Retinal pigment epithelial cell (primary cell): ENCODE results near the gene PDE4A.
"Not testable (repeated sequence)": the region's sequence is repeated elsewhere in the genome, so short reads cannot be mapped to it uniquely, and the experiment has no call there.

Experiments used
- DNase-seq: peaks from one replicate; pipeline ENCODE4 v3.0.0-alpha.2; 2010; ENCODE audit warnings: low read depth
- H3K4me3 ChIP-seq: 2 replicates; pipeline ENCODE4 v1.5.1; 2011; ENCODE audit warnings: mild to moderate bottlenecking, low read length, control low read depth, moderate library complexity
- TF ChIP-seq, protein P1 (sequence below): conservative IDR thresholded peaks from 2 replicates; pipeline ENCODE4 v1.5.1; 2011; ENCODE audit warnings: low read depth, low read length, control low read depth, inconsistent platforms

The PDE4A gene

DNA sequence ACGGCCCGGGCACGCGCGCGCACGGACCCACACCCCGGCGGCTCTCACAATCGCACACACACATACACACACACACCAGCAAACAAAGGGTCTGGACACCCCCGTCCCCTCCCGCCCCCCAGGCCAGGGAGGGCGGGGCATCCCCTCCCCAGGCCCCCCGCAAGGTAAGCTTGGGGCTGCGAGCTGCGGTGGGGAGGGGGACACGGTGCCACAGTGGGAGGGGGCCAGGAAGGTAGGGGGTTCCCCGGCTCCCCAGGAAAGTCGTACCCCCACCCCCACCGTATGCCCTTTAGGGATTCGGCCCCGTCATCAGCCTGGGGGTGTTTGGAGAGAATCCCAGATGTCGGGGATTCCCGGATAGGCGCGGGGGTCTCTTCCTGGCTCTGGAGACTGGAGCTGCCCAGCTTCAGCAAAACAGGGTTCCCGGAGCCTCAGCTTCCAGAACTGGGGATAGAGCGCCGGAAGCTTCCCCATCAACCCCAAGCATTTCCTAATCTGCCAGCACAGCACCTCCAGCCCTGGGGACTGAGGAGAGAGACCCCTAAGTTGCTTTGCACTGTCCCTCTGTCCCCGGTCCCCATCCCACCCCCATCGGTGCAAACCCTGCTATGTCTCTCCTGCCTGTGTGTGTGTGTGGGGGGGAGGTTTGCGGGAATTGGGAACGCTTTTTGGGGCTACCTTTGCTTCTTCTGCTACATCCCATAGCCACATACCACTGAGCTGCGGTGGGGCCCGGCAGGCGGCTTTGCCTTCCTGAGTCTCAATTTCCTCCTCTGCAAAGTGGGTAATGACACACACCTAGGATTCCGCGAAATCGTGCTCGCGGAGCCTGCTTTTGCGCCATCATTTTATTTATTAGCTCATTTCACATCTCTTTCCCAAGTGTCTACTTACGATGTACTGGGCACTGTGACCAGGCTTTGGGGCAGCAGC lies 15.2 kb upstream of the PDE4A start:
- TF ChIP-seq, protein P1, sequence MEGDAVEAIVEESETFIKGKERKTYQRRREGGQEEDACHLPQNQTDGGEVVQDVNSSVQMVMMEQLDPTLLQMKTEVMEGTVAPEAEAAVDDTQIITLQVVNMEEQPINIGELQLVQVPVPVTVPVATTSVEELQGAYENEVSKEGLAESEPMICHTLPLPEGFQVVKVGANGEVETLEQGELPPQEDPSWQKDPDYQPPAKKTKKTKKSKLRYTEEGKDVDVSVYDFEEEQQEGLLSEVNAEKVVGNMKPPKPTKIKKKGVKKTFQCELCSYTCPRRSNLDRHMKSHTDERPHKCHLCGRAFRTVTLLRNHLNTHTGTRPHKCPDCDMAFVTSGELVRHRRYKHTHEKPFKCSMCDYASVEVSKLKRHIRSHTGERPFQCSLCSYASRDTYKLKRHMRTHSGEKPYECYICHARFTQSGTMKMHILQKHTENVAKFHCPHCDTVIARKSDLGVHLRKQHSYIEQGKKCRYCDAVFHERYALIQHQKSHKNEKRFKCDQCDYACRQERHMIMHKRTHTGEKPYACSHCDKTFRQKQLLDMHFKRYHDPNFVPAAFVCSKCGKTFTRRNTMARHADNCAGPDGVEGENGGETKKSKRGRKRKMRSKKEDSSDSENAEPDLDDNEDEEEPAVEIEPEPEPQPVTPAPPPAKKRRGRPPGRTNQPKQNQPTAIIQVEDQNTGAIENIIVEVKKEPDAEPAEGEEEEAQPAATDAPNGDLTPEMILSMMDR = no peak
- no peak for DNase-seq
- H3K4me3 ChIP-seq = peak overlapping the region; percentile 100

DNA sequence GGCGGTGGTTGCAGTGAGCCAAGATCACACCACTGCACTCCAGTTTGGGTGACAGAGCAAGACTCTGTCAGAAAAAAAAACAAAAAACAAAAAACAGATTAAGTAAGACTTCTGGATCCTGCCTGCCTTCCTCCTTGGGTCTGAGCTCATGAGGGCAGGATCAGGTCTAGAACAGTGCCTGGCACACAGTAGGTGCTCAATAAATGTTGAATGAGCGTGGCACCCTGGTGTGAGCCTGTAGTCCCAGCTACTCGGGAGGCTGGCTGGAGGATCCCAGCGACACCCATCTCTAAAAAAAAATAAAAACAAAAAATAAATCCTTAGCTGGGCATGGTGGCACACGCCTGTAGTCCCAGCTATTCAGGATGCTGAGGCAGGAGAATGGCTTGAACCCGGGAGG lies 14.1 kb upstream of the PDE4A start:
- DNase-seq = no peak
- no peak overlapping the region for H3K4me3 ChIP-seq
- TF ChIP-seq, protein P1 = no peak

DNA sequence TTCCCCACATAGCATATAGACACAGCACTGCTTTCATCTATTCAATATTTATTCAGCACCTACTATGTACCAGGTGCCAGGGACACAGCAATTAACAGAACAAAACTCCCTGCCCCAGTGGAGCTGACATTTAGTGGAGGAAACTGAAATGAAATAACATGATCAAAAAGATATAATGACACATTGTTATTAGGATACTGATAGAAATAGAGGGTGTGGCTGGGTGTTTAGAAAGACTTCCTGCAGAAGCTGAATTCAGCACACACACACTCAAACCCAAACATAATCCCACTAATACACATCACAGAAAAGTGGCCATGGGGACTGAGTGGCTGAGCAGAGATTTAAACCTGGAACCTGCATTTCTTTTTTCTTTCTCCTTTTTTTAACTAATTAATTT lies 13.2 kb upstream of the PDE4A start:
- TF ChIP-seq, protein P1 = no peak
- DNase-seq = no peak
- no peak overlapping the region for H3K4me3 ChIP-seq

DNA sequence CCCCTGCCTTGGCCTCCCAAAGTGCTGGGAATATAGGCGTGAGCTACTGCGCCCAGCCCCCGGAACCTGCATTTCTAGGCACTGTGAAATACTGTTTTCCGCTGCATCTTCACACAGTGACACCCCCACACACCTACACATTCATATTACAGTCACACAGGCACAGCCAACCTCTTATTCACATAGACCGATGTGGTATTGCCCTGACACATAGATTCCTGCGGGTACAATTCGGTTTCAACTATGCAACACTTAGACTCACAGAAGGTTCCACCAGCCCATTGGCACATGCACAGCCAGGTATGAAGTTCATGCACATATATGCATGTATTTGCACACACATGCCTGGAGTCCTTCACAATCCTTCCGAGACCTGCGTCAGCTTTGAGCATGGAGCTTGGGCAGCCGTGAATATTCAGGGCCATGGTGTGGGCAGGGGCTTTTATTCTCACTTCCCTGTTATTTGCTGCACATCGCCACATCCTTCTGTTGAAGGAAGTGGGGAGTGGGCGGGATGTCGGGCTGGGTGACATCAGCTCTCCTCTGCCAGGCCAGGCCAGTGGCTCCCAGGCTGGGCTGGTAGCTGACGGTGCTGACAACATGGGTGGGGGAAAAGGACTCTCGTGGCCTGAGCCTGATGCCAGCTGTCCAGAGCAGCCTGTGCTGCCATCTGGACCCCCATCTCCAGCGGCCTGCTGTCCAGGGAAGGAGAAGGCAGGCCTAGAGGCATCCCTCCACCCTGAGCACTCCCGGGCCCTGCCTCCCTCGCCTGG lies 11.6 kb upstream of the PDE4A start:
- no peak overlapping the region for H3K4me3 ChIP-seq
- no peak for DNase-seq
- TF ChIP-seq, protein P1 = no peak

DNA sequence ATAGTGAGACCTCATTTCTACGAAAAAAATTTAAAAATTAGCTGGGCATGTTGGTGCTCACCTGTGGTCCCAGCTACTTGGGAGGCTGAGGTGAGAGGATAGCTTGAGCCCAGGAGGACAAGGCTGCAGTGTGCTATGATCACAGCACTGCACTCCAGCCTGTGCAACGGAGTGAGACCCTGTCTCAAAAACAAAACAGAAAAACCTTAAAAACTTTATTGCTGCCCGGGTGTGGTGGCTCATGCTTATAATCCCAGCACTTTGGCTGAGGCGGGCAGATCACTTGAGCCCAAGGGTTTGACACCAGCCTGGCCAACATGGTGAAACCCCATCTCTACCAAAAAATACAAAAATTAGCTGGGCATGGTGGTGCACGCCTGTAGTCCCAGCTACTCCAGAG lies 9.1 kb upstream of the PDE4A start:
- not testable (repeated sequence) for H3K4me3 ChIP-seq, DNase-seq

DNA sequence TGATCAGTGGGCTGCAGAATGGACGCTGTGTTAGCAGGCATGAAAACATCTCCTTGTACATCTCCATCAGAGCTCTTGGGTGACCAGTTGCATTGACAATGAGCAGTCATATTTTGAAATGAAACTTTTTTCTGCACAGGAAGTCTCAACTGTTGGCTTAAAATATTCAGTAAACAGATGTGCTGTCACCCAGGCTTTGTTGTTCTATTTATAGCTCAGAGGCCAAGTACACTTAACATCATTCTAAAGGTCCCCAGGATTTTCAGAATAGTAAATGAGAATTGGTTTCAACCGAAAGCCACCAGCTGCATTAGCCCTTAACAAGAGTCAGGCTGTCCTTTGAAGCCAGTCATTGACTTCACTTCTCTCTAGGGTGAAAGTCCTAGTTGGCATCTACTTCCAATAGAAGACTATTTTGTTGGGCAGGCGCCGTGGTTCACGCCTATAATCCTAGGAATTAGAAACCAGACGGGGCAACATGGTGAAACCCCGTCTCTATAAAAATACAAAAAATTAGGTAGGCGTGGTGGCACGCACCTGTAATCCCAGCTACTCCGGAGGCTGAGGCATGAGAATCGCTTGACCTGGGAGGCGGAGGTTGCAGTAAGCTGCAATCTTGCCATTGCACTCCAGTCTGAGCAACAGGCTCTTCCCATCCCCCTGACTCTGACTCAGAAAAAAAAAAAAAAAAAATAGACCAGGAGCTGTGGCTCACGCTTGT lies 7.9 kb upstream of the PDE4A start:
- no peak overlapping the region for H3K4me3 ChIP-seq
- DNase-seq = no peak
- TF ChIP-seq, protein P1 = no peak

DNA sequence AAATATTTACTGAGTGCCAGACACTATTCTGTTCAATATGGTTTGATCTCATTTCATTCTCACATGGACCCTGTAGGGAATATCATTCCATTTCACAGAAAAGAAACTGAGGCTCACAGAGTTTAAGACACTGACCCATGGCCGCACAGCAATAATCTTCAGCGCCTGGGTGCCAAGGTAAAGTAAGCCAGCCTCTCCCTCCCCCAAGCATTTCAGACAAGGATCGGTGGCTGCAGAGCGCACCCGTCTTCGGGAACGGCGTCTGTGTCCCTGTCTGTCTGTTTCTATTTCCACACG lies 4.3 kb upstream of the PDE4A start:
- TF ChIP-seq, protein P1 = no peak
- H3K4me3 ChIP-seq = peak overlapping the region; percentile 51
- DNase-seq = no peak
